NK-92 (cell line): Measurements from ENCODE around the gene ABLIM1.

Source experiments
- DNase-seq: peaks from one replicate; lab custom pipeline; 2025; ENCODE audit not compliant: unreplicated experiment; lab: John Stamatoyannopoulos, UW

Gene ABLIM1

DNA sequence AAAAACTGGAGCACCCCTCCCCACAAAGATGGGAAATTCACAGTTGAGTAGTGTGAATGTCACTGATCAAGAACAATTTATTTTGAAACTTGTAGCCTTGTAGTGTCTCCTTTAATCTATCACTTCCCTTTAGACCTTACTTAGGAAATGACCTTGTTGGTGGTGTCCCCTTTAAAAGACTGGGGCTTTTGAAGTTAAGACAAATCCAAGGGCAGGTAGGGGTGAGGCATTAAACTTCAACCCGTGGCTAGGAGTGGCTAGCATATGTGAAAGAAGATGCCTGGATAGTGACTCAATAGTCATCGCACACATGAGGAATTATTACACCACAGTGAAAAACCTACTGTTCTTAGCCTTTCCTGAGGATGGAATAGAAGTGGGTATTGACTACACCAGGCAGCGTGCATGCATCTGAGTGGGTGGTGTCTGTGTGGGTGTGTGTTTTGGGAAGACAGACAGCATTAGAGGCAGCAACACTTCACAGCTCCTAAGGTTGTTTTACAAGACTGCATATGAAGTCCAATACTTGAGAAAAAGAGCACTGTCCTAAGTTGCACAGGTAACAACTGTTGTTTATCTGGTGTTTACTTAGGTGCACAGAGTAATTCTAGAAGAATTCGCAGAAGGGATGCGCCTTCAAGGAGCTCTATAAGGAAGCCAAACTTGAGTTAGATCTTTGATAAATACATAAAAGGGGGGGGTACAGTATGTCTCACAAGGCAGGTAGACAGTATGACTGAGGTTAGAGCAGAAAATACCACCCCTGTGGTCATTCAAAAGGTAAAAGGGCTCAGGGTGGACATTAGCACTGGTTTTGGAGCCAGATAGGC lies 32.9 kb downstream of the ABLIM1 start:
- DNase-seq = no peak

DNA sequence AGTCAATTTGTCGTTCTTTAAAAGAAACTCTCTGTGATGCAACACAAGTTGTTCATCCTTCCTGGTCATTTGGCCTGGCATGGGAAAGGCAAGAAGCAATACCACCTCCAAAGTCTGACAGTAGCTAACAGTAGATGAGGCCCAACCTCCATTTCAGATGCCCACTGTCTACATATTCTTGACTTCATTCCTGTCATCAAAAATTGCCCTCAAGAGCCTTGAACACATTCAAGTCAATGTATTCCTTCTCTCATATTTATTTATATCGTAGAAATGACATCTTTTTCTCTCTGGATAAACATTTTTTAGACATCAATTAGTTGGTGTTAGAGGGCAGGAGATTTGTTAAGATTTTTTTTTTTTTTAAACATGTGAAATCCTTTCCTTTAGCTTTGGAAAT lies 33.7 kb downstream of the ABLIM1 start:
- DNase-seq = no peak

- no peak for DNase-seq
Observed at GRCh38 chr10:114623661-114624294, 34.3 kb downstream of the ABLIM1 start.

DNA sequence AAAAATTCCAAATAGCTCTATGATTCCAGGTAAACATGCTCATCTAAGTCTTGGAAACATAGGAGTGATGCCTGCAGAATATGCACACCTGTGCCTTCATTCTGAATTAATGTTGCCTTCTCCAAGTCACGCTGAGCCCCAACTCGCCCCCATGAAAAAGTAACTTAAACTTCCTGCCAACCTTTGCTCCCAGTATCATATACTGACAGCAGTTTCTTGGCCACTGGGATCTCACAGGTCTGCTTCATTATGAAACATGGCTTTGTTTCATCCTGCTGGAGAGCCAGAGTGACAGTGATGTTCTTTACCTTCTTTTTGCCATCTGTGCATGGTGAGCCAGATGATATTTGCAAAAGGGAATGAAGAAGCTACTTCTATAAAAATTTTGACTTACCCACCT lies 34.9 kb downstream of the ABLIM1 start:
- no peak for DNase-seq

DNA sequence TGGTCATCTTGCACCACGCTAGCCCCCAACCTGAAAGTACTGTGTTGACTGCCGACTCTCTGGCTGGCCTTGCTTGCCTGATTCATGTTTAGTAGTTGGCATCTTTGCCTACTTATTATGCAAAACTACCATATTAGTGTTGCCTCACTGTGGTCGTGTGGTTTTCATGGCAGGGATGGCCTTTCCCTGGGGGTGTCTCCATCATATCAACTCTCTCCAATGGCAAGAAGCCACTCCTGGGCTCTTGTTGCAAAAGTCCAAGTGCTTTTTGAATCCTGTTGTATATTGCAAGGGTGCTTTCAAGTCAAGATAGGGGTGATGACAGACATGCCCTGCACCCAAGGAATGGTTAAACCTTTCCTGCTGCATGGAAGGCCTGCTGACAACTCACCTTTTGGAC lies 39.4 kb downstream of the ABLIM1 start:
- no peak for DNase-seq

GRCh38 chr10:114616516-114616915 lies 41.6 kb downstream of the ABLIM1 start:
- no peak for DNase-seq

DNA sequence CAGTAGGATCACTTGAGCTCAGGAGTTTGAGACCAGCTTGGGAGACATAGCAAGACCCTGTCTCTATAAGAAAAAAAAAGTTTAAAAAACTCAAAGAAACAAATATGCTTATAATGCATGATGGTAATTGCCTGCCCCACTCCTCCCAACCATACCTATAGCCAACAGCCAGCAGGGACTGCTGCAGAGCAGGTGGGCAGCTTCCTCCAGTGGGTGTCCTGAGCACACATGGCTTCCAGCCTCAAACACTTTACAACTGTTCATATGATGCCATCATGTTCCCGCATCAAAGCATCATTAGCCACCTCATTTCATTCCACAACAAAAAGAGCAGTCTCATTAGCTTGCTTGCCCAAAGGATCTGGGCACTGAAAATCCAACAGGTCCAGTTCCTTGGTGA lies 42.0 kb downstream of the ABLIM1 start:
- no peak for DNase-seq

DNA sequence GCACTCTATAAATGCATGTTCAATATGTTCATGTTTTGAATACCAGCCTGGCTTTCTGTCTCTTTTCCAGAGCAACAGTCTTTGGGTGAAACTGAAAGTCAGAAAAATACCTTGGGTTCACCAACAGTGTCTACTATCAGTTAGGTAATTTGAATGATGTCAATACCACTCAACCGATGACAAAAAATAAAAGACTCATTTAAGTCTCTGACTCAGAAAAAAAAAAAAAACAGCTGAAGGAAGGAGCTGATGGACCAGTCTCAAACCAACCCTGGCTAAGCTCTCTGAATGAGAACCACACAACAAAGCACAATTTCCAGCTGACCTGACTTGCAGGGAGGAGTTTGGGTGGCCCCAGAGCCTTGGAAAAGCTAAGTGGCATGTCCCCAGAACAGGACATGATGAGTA lies 42.5 kb downstream of the ABLIM1 start:
- DNase-seq = no peak

GRCh38 chr10:114613237-114613979 lies 44.7 kb downstream of the ABLIM1 start:
- no peak for DNase-seq

DNA sequence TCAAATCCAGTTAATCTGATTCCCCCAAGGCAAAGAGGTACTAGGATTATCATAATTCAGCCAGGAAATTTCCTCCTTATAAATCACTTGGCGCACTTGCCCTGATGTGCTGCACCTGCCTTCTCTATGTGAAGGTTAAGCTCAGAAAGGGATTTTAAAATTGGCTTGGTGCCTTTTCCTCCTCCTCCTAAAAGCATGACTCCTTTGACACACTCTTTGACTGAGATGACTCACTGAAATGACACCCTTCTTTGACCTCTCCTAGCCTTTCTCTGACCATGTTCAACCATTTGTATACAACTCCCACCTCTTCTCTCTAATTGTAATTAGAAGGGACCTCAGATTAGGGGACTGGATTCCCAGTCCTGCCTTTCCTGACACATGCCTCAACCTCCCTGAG lies 46.5 kb downstream of the ABLIM1 start:
- DNase-seq = no peak

DNA sequence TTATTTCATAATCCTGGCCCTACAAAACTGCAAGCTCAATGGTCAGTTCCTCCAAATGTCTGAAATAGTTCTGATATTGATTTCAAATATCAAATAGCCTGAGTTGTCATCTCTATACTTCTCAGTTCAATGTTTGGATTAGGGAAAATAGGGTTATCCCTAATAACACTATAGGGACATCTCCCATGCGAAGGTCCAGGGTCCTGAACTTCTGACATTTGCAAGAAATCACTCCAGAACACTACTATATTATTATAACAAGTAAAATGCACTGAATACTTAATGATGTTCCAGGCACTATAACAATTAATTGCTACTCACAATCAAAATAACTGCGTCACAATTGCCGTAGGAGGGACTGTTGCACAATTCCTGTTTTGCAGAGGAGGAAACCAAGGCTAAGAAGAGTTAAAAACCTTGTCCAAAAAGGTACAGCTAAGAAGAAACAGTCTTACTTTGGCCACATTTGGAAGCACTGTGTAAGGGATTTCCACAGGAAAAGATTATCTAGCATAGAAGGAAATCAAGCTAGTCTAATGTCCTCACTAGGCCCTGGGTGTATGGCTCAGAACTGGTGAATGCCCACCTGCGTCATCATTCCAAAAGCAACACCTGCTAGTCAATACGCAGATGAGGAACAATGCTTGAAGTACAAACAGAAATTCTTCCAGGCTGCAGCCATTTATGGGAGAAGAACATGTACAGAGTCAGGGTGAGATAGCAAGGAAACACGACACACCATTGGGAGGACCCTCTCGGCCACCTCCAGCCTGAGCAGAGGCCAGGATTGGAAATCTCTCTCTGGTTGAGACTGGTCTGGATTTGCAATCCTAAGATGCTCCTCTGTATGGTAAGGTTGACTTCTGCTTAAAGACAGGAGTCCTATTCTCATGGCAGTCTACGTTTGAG lies 48.3 kb downstream of the ABLIM1 start:
- no peak for DNase-seq

DNA sequence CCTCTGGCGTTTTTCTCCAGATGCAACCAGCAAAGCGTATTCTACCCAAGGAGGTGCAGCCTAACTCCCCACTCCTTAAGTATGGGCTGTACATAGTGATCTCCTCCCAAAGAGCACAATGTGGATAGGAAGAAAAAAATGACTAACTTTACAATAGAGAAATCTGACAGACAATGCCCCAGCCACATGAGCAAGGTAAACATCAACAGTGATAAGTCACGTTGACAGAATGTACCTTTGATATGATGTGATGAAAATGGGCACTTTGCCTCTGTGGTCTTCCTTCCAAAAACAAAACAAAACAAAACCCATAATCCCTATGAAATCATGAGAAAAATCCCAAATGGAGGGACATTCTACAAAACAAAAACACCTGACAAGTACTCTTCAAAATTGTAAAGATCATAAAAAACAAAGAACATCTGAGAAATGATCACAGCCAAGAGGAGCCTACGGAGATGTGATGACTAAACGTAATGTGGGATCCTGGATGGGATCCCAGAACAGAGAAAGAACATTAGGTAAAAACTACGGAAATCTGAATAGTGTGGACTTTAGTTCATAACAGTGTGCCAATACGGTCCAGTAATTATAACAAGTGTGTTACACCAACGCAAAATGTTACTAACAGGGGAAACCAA lies 50.6 kb downstream of the ABLIM1 start:
- no peak for DNase-seq

DNA sequence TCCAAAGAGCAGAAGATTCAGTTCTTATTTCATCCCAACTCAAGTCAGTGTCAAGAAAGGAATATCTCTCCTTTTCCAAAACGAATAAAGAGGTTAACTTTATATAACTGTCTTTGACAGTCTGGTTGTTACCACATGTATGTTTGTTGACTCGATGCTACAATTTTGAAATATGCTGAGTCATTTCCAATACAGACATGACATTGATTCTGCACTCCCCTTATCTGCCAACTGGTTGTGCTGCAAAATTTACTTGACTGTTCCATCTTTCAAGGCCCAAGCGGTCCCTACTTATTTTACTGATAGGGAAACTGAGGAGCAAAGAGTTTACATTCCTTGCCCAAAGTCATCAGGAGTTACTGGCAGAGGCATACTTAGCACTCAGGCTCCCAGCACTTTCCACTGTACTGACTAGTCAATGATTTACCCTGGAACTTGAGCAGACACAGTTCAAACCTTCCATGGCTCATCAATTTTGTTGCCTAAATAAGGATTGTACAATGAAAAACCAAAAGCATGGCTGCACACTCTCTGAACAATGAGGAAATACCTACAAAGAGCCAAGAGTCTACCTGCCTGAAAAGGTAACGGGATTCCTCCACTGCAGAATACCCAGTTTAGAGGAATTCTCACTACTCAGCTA lies 52.8 kb downstream of the ABLIM1 start:
- DNase-seq = no peak

DNA sequence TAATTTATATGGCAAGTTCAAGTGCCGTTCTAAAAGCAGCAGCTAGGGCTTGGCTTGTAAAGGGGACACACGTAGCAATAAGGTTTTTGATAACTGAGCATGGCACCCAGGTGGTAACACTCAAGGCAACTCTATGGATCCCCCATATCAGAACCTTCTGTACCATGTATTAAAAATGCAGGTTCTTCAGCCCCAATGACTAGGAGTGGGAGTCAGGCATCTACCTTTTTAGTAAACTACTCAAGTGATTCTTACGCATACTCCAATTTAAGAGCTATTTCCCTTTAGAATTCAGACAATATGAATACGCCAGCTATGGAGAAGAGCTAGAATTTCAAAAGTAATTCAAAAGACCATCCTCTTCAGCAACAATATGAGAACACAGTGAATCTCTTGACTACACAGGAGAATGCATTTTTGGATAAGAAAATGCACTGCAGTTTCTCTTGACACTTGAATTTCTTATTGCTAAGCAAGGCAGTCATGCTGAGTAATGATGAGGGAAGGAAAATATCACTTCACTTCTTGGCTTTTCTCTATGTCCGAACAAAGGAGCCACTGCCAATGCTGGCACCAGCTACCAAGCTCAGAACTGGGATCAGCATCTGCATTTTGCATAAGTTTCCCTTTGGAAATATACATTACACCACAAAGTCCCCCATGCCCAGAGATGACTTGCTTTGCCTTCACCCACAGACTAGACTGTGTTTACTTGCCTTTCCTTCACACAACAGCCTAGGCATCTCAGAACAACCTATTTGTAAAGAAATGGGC lies 53.5 kb downstream of the ABLIM1 start:
- DNase-seq = no peak

DNA sequence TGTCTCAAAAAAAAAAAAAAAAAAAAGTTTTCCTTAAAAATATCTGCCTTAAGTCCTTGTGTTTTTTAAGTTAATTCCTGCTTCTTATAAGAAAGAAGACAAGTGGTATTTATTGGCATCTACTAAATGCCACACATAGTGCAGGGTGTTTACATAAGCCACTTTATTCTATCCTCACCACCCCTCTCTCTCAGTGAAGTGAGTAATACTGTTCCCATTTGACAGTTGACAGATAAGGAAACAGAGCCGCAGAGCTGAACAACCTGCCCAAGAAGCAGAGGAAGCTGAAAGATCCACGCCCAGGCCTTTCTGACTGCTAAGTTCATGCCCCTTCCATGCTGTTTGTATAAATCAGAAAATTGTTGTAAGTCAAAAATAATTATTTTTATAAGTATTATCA lies 54.1 kb downstream of the ABLIM1 start:
- no peak for DNase-seq

DNA sequence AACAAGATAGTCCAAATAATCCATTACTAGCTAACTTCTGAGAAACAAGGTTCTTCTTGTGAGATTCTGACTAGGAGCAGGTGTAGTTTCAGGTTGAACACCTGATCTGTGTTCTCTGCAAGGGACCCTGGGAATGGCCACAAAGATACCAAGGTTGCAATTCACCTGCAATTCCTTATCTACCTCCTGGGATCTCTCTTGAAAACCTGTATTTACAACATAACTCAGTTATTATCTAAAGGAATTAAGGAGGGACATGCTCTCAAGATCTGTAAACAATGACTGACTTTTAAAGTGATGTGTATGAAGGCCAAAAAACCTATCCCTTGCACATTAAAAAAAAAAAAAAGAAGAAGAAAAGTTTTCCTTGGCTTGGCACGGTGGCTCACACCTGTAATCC lies 54.8 kb downstream of the ABLIM1 start:
- no peak for DNase-seq

GRCh38 chr10:114600057-114600456 lies 58.0 kb downstream of the ABLIM1 start:
- no peak for DNase-seq

DNA sequence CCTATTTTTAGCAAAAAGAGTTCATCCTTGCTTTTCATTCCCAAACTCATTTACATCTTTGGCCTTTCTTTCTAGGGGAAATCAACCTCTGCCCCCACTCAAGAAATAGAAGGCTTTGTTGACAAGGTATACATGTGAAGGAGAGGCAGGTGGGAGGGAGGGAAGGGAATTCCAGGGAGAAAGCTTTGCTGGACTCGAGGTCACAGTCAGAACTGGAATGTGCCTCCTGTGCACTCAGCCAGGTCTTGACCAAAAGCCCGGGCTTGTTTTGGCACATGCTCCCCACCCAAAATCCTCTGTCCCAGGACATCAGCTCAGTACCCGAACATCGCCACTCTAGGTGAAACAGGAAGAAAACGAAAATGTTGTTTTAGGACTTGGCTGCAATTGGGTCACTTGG lies 61.3 kb downstream of the ABLIM1 start:
- no peak for DNase-seq

DNA sequence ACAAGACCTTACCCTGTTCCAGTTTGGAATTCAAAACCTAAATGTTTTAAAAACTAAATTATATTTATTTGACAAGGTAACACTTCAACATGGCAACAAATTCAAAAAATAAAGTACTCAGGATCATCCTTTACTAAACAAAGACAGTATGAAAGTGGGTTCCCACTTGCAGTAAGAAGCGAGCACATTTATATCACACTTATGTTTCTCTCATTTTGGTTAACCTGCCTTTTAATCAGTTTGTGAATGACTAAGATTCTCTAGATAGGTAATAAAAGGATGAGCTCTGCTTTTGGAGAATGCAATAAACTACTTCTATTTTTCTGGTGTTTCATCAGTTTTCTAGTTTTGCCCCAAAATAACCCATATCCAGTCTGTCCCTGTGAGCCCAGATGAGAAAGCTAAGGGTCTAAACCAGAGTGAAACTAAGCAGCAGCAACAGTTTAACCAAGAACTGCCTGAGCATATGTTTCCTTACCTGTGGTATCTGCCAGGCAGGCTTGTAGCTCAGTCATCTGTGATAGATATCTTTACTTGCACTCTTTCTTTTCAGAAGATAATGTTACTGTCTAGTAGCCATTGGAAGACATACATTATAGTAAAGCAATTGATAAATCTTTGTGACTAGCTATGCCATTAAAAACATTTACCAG lies 64.1 kb downstream of the ABLIM1 start:
- DNase-seq = no peak
